GM21423 (cell line): ENCODE measurements around the gene MIA.
A peak's percentile ranks its signal among the peaks of the same experiment; 100 is the strongest.
"Not testable (repeated sequence)": the region's sequence is repeated elsewhere in the genome, so short reads cannot be mapped to it uniquely, and the experiment has no call there.

Source experiments
- ATAC-seq: cut with Tn5 transposase; IDR thresholded peaks from one replicate; pipeline ENCODE4 v1.9.1; 2021; ENCODE audit warnings: mild to moderate bottlenecking, moderate library complexity; ENCODE audit not compliant: unreplicated experiment

Gene MIA

DNA sequence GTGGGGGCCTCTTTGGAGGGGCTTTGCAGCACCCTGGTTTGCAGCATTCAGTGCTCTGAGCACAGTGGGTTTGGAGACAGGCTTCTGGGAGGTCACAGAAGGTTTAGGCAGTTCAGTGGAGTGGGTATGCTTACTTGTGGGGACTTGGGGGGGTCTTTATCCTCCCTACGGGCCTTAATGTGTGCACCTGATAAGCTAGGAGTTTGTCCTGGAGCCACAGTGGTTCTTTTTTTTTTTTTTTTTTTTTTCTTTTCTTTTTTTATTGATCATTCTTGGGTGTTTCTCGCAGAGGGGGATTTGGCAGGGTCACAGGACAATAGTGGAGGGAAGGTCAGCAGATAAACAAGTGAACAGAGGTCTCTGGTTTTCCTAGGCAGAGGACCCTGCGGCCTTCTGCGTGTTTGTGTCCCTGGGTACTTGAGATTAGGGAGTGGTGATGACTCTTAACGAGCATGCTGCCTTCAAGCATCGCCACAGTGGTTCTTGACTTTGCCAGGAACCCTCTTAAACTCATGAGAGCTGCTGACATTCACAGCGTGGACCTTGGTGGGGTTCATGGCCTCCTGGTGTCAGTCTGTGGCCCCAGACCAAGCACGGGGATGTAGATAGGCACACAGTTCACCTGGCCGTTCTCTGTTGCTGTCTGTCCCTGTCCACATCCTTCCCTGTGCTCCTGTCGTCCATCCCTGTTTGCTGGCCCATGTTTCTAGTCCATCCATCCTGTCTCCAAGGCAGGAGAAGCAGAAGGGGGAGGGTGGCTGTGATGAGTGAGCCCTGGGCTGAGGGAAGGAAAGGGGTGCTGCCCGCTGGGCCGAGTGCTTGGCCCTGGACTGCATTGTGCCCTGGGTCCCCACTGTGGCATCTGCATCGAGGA lies 26.3 kb downstream of the MIA start:
- ATAC-seq = no peak

DNA sequence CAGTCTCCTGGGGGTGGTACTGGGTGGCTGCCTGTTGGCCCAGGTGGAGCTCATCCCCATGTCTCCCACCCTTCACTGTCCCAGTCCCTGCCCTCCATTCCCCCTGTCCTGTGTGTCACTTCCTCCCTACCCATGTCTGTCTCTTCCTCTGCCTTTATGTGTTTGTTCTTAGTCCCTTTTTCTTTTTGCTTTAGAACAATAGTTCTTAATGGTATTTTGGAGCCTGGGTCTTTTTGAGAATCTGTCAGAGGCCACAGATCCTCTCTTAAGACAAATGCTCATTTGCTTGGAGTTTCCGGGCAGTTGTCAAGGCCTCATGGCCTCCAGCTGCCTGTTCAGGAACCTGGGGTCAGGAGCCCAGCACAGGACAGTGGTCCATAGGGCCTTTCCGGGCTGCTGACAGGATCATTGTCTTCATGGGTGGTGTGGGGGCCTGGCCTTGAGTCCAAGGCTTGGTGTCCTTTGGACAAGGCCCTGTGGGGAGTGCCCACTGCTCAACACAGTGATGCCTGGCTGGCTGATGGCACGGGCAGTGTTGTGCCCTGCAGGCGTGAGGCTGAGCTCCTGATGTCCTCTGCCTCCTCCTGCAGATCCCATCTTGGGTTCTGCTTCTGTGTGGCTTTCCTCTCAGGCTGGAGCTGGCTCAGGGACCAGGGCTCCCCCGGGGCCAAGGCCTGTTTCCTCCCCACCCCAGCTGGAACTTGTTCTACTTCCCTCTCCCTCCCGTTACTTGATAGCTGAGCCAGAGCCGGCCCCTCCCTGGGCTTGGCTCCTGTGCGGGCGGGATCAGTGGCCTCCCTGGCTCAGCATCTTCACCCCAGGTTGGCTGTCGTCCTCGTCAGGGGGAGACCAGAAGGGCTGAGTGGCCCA lies 27.2 kb downstream of the MIA start:
- ATAC-seq = no peak

DNA sequence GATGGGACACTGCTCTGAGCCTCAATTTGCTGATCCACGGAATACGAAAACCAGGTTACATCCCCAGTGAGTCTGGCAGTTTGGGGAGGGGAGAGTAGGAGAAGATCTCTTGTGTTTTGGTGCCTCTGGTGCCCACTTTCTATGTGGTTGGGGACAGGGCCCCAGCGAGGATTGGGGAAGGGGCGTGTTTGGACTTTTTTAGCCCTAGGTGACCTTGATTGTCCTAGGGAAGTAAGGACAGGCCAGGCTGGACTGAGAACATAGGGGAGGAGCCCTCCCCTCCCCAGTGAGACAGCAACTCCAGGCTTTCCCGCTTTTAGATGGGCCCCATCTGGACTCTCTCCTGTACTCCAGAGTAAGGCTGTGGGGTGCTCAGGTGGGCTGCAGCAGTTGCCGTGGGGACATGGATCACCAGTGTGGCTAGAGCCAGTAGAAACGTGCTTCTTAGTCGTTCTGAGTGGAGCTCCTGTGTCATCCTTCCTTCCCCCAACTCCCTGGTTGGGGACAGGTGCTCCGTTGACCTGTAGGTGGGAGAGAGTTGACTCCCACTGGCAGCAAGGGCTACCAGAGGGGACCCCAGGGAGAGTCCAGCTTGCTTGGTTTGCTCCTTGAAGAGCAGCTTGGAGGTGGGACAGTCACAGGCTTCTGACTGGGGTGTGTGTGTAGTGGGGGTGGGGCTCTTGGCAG lies 28.0 kb downstream of the MIA start:
- ATAC-seq = no peak

DNA sequence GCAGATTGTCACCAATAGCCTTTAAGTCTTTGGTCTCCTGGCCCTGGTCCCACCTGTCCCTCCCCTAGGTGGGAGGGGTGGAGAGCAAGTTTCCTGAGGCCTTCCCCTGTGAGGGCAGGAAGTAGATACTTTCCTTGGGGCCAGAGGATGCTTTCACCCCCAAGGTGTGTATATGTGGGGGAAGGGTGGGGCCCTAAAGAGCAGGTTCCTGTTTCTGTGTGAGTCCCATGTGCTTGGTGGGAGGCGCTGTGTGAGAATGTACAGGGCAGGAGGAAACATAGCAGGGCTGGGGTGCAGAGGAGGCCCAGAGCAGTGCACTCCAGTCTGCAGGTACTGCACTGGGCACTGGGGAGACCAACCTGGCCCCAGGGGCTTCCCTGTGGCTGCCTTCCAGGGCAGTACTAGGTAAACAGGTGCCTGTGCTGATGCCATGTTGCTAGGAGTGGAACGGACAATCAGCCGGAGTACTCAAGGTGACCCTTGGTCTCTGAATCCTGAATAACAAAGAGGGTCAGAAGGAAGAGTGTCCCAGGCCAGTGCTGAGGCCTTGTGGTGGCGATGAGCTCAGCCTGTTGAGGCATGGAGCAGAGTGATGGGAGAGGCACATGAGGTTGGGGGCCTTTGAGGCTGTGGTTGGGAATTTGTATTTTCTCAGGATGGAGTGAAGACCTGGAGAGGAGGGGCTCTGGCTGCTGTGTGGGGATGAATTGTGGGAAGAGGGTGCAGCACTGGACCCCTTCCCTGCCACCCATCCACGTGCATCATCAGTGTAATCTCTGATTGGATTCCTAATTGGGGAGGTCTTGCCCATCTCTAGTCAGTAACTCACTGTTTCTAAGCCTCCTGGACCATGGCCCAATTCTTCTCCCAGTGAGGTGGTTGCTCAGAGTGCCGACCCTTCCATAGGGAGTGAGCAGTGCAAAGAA lies 28.8 kb downstream of the MIA start:
- no peak for ATAC-seq

DNA sequence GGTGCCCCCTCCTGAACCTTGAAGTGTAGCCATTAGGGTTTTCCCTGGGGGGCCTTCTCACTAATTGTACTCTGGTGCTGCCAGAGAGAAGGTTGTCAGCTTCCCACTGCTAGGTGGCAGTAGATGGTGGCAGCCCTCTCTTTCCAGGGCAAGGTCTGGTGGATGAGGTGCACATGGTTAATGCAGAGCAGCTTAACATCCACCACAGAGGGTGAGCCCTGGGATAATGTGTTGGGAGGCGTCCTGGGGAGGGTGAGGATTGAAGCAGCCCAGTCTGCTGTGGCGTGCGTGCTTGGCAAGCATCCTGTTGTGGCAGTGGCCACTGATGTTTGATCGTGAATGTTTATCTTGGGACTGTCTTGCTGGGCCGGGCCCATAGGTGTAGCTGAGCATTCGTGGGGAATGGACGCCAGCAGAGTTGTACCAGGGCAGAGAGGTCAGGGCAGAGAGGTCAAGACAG lies 29.5 kb downstream of the MIA start:
- ATAC-seq = no peak

DNA sequence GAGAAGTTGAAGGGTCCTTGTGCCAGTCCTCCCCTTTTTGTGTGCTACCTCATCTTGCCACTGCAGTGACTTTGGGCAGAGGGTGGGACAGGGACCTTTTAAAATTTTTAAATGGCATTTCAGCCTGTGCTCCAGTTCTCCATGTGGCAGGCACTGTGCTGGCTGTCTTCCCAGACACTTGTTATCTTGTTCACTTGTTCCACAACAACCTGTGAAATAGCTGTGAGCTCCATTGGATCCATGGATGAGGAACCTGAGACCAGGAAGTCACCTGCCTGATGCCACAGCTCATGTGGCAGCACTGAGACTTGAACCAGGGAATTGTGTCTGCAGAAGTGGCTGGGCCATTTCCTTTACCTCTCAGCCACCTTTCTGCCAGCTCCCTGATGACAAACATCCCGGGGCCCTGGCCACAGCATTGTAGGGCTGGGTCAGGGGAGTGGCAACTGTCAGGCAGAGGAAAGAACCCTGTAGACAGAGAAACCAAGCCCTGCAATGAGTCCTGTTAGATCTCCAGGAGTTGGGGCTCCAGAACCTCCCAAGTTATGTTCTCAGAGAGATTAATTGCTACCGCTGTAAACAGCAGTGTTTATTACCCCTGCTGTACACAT lies 30.0 kb downstream of the MIA start:
- no peak for ATAC-seq

DNA sequence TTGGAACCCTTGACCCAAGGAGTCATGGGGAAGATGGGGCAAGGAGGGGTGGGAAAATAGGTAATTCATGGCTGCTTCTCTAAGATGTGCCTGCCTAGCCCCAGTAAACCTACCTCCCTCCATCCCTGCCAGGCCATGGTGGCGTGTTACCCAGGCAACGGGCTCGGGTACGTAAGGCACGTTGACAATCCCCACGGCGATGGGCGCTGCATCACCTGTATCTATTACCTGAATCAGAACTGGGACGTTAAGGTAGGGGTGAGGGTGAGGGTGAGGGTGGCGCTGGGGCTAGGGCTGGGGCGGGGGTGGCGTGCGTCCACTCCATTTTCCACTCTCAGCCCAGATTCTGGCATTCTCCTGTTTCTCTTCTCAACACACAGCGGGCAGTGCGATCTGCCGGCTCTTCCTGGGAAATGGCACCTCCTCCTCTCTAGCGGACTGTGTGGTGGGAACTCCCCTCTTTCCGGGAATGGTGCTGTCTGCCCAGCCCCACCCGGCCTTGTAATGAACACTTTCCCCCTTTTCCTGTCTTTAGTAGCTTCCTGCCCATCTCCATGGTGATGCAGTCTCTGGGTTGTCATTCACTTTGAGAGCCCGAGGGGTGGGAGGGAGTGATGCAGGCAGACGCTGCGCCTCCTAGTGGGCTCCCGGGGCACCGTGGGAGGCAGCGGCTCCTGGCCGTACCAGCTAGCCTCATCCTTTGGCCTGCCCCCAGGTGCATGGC lies 31.3 kb downstream of the MIA start:
- ATAC-seq = no peak

DNA sequence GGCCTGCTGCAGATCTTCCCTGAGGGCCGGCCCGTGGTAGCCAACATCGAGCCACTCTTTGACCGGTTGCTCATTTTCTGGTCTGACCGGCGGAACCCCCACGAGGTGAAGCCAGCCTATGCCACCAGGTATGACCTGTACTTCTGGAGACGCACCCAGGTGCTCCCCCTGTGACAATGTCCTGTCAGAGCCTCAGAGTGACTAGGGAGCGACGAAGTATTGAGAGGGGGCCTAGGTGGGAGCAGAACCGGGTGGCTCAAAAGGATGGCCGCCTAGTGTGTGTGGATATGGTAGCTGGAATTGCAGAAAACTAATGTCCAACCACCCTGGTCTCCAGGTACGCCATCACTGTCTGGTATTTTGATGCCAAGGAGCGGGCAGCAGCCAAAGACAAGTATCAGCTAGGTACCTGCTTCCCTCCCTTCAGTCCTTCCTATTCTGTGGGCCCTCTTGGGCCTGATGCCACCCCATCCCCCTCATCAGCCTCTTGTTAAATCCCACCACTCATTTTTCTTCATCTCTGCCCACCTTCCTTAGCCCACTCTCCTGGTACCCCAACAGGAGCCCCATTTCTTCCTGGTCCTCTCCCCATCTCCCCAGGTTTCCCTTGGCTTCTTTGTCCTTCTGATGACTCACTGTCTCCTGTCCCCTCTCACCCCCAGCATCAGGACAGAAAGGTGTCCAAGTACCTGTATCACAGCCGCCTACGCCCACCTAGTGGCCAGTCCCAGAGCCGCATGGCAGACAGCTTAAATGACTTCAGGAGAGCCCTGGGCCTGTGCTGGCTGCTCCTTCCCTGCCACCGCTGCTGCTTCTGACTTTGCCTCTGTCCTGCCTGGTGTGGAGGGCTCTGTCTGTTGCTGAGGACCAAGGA lies 32.1 kb downstream of the MIA start:
- ATAC-seq = no peak

DNA sequence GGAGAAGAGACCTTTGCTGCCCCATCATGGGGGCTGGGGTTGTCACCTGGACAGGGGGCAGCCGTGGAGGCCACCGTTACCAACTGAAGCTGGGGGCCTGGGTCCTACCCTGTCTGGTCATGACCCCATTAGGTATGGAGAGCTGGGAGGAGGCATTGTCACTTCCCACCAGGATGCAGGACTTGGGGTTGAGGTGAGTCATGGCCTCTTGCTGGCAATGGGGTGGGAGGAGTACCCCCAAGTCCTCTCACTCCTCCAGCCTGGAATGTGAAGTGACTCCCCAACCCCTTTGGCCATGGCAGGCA lies 32.7 kb downstream of the MIA start:
- ATAC-seq = no peak

DNA sequence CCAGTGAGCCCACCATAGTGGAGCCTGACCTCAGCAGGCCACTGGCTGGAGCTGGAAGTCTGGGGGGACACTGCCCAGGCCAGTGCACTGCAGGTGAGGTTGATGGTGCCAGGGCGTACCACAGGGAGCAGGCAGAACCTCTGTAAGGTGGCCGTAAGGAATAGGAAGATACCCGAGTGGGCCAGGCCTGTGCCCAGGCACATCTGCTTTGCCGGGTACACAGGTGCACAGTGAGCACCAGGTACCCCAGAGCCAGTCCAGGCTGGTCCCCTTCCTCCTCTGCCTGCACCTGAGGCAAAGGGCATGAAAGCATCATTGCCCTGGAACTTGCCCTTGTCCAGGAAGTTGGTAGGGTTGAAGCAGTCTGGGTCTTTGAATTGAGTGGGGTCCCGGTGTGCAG lies 33.2 kb downstream of the MIA start:
- ATAC-seq = no peak

DNA sequence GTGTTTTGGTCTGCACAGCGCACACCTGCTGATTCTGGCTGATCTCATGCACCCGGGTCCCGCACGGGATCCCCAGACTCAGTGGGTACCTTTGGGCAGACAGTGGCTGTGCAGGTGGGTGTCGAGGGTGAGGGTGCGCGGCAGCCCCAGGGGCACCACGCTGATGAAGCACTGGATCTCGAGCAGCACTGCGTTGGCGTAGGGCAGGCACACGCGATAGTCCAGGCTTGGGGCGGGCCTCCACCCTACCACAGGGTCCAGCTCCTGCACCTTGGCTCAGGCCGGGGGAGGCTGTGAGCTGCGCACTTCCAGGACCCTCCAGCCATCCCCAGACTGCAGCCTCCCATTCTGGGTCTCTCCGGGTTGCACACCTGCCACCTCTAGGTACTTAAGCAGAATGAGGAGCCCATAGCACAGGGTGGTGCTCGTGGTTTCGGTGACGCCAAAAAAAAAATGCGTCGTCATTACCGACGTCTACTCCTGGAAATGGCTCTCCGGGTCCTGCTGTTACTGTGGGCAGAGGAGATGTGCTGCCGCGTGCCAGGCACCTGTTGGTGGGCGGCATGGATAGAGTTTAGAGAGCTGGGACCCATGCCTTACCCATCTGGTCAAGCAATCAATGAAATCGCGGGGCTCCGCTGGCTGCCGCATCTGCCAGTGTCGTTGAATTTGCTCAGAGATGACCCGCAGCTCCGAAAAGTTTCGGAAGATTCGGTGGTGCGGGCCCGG lies 34.2 kb downstream of the MIA start:
- no peak for ATAC-seq

DNA sequence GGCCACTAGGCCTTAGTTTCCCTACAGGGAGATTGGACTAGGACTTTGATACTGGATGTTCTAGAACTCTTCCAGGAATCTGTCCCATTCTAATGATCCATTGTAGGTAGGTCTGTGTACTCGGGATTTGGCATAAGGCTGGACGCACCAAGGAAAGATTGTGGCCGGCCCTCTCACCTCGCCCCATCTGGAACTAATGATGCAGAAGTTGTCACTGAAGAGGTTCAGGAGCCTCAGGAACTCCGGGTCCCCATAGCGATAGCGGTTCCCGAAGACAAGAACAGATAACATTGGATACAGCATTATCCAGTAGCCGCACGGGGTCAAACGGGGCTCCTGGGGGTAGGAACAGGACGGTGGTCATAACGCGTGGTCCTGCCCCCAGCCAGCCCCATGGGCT lies 34.8 kb downstream of the MIA start:
- ATAC-seq = no peak

DNA sequence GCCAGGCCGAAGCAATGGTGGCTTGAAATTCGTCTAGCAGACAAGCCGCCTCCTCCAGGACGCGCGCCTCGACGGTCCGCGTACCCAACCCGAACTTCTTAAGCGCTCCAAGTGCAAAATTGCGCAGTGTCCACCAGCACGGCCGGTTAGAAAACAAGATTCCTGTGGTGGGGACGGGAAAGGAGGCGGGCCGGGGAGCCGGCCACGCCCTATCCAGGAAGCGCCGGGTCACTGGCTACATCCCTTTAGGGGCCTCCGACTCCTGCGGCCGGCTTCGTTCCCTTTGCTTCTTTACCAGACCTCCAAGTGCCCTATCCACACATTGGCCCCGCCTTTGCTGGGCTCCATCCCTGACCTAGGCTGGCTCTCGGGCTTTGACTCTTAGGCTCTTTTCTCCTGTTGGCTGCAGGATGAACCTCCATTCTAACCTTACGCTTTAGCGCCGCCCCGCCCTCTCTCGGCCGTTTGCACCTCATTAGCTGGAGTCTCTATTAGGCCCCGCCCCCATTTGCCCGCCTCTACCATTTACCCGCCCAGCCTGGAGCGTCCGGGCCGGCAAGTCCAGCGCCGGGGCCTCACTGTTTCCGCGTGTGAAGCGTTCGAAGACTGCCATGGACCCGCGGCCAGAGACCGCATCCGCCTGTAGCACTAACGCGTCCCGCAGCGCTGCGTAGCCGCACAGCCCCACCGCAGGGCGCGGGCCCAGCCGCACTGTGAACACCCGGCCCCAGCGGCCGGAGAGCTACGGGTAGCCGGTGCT lies 35.5 kb downstream of the MIA start:
- ATAC-seq = peak; percentile 66

DNA sequence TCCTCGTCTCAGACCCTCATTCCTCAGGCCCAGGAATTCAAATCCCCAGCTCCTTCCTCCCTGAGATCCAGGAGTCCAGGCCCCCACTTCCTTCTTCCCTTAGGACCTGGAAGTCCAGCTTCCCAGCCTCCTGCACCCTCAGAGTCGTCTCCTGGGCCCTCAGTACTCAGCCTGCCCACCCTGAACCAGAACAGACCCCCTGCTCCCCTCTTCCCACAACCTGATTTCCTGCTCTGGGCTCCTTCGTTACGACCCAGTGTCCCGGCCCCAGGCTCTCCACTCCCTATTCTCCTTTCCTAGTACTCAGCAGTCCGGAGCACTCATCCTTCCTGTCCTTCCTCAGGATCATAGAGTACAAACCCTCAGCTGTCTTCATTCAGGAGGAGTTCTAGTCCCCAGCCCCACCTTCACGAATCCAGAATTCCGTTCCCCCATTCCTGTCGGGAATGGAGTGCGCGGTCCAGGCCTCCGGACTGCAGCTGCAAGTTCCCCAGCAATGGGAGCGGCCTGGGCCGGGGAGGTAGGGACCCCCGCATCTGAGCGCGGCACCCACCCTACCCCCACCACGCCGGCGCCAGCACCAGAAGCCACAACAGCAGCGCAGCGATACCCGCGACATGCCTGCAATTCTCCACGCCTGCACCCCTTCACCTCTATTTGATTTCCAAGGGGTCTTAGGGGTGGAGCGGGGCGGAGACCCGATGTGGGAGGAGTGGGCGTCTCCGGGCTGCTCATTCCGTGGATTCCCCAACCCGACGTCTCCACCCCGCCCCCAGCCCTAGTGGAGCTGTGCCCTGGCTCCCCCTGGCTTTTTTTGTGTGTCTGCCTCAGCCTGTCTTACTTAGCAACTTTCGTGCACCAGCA lies 36.4 kb downstream of the MIA start:
- ATAC-seq = no peak

DNA sequence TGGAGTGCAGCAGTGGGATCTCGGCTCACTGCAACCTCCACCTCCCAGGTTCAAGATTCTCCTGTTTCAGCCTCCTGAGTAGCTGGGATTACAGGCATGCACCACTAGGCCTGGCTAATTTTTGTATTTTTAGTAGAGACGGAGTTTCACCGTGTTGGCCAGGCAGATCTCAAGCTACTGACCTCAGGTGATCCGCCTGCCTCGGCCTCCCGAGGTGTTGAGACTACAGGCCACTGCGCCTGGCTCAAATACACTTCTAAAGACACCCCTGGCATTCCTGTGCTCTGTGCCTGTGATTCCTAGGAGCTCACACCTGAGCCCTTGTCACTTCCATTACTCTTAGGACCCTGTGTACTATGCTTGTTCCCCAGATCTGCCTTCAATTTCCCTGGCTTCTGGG lies 37.2 kb downstream of the MIA start:
- not testable (repeated sequence) for ATAC-seq

DNA sequence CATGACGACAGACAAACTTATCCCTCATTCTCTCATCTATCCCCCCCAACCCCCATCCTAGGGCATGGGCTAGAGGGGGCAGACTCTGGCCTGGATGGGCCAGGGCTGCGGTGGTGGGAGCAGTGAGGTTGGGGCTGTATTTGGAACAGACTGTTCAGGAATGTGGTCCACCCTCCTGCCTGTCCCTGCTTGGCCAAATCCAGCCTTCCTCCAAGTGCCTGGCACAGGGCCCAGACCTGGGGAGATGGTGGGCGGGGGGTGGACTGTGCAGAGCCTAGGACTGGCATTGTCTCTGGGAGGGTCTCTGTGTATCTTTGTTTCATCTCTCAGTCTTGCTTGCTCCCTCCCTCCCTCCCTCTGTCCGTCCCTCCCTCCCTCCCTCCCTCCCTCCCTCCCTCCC lies 37.9 kb downstream of the MIA start:
- ATAC-seq = no peak
